Fibroblast of mammary gland (primary cell): ENCODE measurements around the gene CCDC78.

Experiments used
- DNase-seq: peaks from one replicate; pipeline ENCODE4 v3.0.0-alpha.2; 2010; ENCODE audit warnings: low read depth
- H3K4me3 ChIP-seq: 2 replicates; pipeline ENCODE4 v1.5.1; 2011; ENCODE audit warnings: low read depth, mild to moderate bottlenecking, low read length, moderate library complexity; ENCODE audit not compliant: control insufficient read depth
- TF ChIP-seq, protein P1 (sequence below): conservative IDR thresholded peaks from 2 replicates; pipeline ENCODE4 v1.5.1; 2011; ENCODE audit warnings: low read depth, low read length, inconsistent platforms; ENCODE audit not compliant: control insufficient read depth, insufficient read depth

Gene CCDC78

DNA sequence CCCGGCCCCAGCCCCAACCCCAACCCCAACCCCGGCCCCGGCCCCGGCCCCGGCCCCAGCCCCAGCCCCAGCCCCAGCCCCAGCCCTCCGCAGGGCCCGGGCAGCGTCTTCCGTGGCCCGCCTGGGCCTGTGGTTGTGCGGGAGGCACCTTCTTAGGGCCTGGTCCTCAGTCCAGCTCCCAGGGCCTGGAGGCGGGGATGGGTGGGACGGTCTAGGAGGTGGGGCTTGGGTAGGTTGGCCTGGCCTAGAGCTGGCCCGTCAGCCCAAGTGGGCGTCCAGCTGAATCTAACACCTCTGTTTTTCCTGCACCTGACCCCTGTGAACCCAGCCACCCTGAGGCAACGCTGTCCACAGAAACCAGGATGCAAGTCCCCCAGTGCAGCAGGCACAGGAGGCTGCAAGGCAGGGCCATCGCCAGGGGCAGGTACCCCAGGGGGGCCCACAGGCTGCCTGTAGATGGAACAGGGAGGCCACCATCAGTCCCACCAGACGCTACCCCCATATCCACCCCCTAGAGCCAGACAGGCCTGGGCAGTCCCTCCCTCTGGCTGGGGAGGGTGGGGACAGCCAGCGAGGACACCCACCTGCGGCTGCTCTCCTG, 43.0 kb upstream of the CCDC78 start:
- no peak for DNase-seq
- TF ChIP-seq, protein P1, sequence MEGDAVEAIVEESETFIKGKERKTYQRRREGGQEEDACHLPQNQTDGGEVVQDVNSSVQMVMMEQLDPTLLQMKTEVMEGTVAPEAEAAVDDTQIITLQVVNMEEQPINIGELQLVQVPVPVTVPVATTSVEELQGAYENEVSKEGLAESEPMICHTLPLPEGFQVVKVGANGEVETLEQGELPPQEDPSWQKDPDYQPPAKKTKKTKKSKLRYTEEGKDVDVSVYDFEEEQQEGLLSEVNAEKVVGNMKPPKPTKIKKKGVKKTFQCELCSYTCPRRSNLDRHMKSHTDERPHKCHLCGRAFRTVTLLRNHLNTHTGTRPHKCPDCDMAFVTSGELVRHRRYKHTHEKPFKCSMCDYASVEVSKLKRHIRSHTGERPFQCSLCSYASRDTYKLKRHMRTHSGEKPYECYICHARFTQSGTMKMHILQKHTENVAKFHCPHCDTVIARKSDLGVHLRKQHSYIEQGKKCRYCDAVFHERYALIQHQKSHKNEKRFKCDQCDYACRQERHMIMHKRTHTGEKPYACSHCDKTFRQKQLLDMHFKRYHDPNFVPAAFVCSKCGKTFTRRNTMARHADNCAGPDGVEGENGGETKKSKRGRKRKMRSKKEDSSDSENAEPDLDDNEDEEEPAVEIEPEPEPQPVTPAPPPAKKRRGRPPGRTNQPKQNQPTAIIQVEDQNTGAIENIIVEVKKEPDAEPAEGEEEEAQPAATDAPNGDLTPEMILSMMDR = no peak
- H3K4me3 ChIP-seq = no peak overlapping the region

DNA sequence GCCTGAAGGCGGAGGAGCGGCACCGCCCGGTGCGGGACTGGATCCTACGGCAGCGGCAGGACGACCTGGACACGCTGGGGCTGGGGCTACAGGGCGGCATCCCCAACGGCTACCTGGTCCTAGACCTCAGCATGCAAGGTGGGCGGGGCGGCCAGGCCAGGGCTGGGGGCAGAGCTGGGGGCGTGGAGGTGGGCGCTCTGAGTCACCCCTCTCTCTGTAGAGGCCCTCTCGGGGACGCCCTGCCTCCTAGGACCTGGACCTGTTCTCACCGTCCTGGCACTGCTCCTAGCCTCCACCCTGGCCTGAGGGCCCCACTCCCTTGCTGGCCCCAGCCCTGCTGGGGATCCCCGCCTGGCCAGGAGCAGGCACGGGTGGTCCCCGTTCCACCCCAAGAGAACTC, 42.2 kb upstream of the CCDC78 start:
- no peak for DNase-seq
- no peak overlapping the region for H3K4me3 ChIP-seq
- TF ChIP-seq, protein P1 = no peak

DNA sequence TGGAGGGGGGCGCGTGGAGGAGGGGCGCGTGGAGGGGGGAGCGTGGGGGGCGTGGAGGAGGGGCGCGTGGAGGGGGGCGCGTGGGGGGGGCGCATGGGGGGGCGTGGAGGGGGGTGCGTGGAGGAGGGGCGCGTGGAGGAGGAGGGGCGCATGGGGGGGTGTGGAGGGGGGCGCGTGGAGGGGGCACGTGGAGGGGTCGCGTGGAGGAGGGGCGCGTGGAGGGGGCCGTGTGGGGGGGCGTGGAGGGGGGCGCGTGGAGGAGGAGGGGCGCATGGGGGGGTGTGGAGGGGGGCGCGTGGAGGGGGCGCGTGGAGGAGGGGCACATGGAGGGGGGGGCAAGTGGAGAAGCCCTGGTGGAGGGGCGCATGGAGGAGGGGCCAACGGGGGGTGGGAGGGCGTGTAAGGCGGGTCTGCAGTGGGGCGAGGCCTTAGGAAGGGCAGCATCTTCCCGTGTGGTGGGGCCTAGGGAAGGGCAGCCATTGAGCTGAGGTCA, 41.5 kb upstream of the CCDC78 start:
- DNase-seq = no peak
- no peak overlapping the region for H3K4me3 ChIP-seq
- TF ChIP-seq, protein P1 = no peak

DNA sequence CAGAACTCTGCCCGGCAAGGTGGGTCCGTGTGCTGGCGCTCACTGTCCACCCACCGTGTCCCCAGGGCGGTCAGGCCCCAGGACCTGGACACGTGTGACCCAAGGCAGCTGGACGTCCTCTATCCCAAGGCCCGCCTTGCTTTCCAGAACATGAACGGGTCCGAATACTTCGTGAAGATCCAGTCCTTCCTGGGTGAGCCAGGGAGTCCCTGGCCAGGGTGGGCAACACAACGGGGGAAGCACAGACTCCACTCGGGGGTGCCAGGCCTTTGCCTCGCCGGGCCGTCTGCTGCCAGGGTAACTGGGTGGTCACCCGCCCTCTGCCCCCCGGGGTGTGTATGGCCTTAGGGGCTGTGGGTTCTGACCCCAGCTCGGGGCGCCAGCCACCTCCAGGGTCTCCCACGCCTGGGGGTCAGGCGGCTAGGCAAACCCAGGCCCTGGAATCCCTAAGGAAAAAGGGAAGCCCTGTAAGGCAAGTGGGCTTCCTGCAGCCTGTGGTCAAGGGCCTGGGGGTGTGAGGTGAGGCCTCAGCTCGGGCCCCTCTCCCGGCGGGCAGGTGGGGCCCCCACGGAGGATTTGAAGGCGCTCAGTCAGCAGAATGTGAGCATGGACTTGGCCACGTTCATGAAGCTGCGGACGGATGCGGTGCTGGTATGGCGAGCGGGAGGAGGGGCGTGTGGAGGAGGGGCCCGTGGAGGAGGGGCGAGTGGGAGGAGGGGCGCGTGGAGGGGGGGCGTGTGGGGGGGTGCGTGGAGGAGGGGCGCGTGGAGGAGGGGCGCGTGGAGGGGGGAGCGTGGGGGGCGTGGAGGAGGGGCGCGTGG, 40.8 kb upstream of the CCDC78 start:
- TF ChIP-seq, protein P1 = no peak
- H3K4me3 ChIP-seq = no peak overlapping the region
- DNase-seq = no peak

DNA sequence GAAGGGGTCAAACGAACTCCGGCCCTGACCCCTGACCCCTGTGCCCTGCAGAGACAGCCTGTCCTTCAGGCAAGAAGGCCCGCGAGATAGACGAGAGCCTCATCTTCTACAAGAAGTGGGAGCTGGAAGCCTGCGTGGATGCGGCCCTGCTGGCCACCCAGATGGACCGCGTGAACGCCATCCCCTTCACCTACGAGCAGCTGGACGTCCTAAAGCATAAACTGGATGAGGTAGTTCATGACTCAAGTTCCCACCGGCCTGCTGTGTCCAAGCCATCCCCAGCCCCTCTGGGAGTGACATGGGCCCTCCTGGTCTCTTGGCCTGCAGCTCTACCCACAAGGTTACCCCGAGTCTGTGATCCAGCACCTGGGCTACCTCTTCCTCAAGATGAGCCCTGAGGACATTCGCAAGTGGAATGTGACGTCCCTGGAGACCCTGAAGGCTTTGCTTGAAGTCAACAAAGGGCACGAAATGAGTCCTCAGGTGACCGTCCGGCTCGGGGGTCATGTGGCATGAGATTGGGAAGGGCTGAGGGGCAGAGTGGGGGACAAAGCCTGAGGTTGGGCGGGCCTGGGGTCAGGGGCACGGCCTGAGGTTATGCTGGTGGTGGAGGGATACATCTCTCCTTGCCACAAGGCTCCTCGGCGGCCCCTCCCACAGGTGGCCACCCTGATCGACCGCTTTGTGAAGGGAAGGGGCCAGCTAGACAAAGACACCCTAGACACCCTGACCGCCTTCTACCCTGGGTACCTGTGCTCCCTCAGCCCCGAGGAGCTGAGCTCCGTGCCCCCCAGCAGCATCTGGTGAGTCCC, 40.0 kb upstream of the CCDC78 start:
- TF ChIP-seq, protein P1 = no peak
- DNase-seq = no peak
- H3K4me3 ChIP-seq = no peak overlapping the region

DNA sequence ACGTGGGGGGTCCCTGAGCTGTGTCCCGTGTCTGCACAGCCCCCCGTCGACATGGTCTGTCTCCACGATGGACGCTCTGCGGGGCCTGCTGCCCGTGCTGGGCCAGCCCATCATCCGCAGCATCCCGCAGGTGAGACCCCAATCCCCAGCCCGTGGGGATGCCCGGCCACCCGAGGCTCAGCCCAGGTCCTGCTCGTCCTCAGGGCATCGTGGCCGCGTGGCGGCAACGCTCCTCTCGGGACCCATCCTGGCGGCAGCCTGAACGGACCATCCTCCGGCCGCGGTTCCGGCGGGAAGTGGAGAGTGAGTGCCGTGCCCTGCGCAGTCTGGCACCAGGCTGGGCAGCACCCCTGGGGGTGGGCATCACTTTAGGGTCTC, 39.2 kb upstream of the CCDC78 start:
- no peak overlapping the region for H3K4me3 ChIP-seq
- no peak for DNase-seq
- TF ChIP-seq, protein P1 = no peak
